HFFc6 (cell line): ENCODE results near the gene RARRES2. TPM values are rescaled to one million over a fixed set of nuclear protein-coding genes. Genes with fewer than 3 reads are reported as not detected.

Experiments used
- DNase-seq: peaks from one replicate; pipeline ENCODE4 v3.0.0-alpha.2; 2018
- H3K27ac Mint-ChIP-seq: 2 replicates; pipeline ENCODE4 v1.8.0; 2020; ENCODE audit warnings: mild to moderate bottlenecking, mixed read lengths
- H3K27me3 Mint-ChIP-seq: 2 replicates; pipeline ENCODE4 v1.8.0; 2021; ENCODE audit warnings: mild to moderate bottlenecking, moderate library complexity, mixed read lengths; ENCODE audit not compliant: insufficient read depth
- H3K36me3 Mint-ChIP-seq: 2 replicates; pipeline ENCODE4 v1.8.0; 2021; ENCODE audit warnings: low read depth, mixed read lengths
- H3K4me1 Mint-ChIP-seq: 2 replicates; pipeline ENCODE4 v1.8.0; 2020; ENCODE audit warnings: low read depth, mixed read lengths
- H3K4me3 Mint-ChIP-seq: 2 replicates; pipeline ENCODE4 v1.8.0; 2020; ENCODE audit warnings: mild to moderate bottlenecking, moderate library complexity, mixed read lengths
- H3K9me3 Mint-ChIP-seq: 2 replicates; pipeline ENCODE4 v1.8.0; 2020; ENCODE audit warnings: mild to moderate bottlenecking, mixed read lengths
- total RNA-seq, 6 experiments: library from RNA; stranded (reverse); fragmentation: NEBNext Ultra II Directional; extraction: Animal tissue kit (Norgen Biotek cat#: 25700); gene quantifications; 2 replicates in 1 of 6; 3 replicates in 5 of 6; pipeline ENCODE4 v1.2.3, GENCODE V29; 2021
- TF ChIP-seq, protein P1 (sequence below): fragments of 200-600 bp; sonication (generic); IDR thresholded peaks from 2 replicates; pipeline ENCODE4 v1.5.0; 2021; ENCODE audit warnings: antibody characterized with exemption, mild to moderate bottlenecking

Gene RARRES2
- total RNA-seq, 6 experiments from 2014 or later: 0.28 to 0.39 TPM; not detected in 4

DNA sequence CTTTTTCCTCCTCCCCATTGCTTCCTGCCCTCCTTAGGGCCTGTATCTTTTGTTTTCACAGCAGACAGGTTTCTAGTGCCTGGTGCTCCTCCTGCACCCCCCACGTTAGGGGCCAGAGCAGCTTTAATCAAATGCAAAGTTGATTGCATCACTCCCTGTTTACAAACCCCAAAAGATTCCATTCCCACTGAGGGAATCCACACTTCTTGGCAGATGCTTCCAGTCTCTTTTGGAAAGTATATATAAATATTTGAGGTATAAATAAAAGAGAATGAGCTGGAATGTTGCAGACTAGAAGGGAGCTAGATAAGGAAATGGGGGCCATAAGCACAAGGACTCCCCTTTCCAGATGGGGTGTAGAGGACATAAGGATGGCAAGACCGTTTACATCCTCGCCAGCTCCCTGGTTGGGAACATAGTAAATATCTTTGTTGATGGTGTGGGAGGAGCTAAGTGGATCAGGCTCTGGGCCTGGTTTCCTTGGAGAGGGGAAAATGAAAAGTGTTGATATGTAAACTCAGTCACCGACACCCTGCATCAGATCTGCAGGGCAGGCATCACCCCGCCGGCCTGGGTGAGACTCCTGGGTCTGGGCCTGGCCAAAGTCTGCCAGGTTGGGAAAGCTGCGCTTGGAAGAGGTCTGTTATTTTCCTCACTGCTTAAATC, 6.2 kb downstream of the RARRES2 start:
- H3K36me3 Mint-ChIP-seq: no peaks in the 10 kb centered on the region
- H3K9me3 Mint-ChIP-seq: peaks cover 5% of the 10 kb centered on the region; the same call in 1 of the 2 replicates
- peaks cover 16% of the 10 kb centered on the region for H3K27me3 Mint-ChIP-seq
- DNase-seq: peak; percentile 21
- peaks cover 12% of the 10 kb centered on the region; the same call in 1 of the 2 replicates for H3K4me1 Mint-ChIP-seq
- TF ChIP-seq, protein P1, sequence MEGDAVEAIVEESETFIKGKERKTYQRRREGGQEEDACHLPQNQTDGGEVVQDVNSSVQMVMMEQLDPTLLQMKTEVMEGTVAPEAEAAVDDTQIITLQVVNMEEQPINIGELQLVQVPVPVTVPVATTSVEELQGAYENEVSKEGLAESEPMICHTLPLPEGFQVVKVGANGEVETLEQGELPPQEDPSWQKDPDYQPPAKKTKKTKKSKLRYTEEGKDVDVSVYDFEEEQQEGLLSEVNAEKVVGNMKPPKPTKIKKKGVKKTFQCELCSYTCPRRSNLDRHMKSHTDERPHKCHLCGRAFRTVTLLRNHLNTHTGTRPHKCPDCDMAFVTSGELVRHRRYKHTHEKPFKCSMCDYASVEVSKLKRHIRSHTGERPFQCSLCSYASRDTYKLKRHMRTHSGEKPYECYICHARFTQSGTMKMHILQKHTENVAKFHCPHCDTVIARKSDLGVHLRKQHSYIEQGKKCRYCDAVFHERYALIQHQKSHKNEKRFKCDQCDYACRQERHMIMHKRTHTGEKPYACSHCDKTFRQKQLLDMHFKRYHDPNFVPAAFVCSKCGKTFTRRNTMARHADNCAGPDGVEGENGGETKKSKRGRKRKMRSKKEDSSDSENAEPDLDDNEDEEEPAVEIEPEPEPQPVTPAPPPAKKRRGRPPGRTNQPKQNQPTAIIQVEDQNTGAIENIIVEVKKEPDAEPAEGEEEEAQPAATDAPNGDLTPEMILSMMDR: no peak
- no peak overlapping the region for H3K27ac Mint-ChIP-seq
- no peak overlapping the region for H3K4me3 Mint-ChIP-seq

DNA sequence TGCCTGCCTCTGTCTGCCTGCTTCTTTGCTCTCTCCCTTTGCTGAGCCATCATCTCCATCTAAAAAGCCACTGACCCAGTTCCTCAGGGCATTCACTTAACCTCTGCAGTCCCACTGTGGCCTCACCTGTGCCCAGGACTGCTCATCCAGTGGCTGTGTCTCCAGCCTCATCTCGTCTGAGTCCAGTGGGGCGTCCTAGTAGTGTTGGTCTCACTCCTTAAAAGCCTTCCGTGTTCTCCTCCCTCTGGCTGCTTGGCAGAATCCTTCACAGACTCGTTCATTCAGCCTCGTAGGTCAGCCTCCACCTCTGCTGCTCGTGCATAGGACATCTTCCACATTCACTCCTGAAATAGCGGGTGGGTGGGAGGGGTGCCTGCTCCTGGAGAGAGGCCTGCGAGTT, 7.3 kb downstream of the RARRES2 start:
- no peak for DNase-seq
- TF ChIP-seq, protein P1: no peak
- Mint-ChIP-seq H3K4me3 (no peak overlapping the region), H3K27ac (no peak overlapping the region), H3K36me3 (no peaks in the 10 kb centered on the region), H3K9me3 (peaks cover 7% of the 10 kb centered on the region; the same call in 1 of the 2 replicates), H3K27me3 (peaks cover 8% of the 10 kb centered on the region), H3K4me1 (peaks cover 6% of the 10 kb centered on the region; the same call in 1 of the 2 replicates)

DNA sequence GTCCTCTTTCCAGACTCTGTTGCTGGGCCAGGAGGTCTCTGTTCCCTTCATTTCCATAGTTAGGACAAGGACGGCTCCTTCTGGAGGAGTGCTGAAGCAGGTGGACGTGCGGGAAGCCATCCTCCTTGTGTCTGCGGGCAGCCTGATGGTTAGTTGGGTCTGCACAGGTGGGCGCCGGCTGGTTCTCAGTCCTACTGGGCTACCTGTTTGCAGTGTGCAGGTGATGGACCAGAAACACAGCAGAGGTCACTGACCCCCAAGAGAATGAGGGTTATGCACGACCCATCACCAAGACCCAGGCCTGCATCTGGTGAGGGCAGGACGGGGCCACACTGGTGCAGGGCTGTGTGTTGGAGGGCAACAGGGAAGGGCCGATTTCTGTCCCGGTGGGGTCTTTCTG, 7.8 kb downstream of the RARRES2 start:
- Mint-ChIP-seq H3K4me3 (no peak overlapping the region), H3K27me3 (peaks cover 7% of the 10 kb centered on the region), H3K4me1 (peaks cover 6% of the 10 kb centered on the region; the same call in 1 of the 2 replicates), H3K36me3 (no peaks in the 10 kb centered on the region), H3K27ac (no peak overlapping the region), H3K9me3 (peaks cover 10% of the 10 kb centered on the region; the same call in 1 of the 2 replicates)
- DNase-seq: no peak
- TF ChIP-seq, protein P1: no peak

DNA sequence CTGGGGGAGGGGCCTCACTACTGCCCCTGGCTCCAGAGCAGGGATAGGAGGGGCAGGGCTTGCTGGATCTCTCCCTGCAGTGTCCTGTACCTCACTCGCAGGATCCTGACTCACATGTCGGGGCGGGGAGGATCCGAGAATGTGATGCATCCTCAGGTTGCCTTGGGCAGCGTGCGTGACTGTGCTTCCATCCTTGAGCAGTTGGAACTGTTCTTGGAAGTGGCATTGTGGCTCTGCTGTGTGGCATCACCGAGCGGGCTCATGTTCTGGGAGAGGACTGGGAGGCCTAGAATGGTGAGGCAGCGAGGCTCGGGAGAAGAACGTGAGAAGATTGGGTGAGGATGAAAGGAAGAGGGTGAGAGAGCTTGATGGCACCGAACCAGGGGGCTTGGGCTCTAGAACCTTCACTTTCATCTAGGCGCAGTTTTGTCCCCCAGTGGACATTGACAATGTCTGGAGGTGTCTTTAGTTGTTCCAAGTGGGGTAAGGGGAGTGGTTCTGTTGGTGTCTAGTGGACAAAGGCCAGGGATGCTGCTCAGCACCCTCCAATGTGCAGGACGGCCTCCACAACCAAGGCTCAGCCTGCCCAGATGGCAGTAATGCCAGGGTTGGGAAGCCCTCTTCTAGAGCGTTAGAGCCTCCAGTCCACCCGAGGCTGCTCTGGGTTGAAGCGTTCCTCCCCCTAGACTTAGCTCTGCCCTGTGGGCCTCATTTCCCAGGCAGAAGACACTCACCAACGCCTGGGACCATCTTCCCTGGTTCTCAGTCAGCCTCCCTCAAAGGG, 8.4 kb downstream of the RARRES2 start:
- DNase-seq: no peak
- TF ChIP-seq, protein P1: no peak
- H3K9me3 Mint-ChIP-seq: peaks cover 10% of the 10 kb centered on the region; the same call in 1 of the 2 replicates
- H3K36me3 Mint-ChIP-seq: no peaks in the 10 kb centered on the region
- peaks cover 7% of the 10 kb centered on the region for H3K27me3 Mint-ChIP-seq
- no peak overlapping the region for H3K4me3 Mint-ChIP-seq
- no peak overlapping the region for H3K27ac Mint-ChIP-seq
- peaks cover 6% of the 10 kb centered on the region; the same call in 1 of the 2 replicates for H3K4me1 Mint-ChIP-seq

DNA sequence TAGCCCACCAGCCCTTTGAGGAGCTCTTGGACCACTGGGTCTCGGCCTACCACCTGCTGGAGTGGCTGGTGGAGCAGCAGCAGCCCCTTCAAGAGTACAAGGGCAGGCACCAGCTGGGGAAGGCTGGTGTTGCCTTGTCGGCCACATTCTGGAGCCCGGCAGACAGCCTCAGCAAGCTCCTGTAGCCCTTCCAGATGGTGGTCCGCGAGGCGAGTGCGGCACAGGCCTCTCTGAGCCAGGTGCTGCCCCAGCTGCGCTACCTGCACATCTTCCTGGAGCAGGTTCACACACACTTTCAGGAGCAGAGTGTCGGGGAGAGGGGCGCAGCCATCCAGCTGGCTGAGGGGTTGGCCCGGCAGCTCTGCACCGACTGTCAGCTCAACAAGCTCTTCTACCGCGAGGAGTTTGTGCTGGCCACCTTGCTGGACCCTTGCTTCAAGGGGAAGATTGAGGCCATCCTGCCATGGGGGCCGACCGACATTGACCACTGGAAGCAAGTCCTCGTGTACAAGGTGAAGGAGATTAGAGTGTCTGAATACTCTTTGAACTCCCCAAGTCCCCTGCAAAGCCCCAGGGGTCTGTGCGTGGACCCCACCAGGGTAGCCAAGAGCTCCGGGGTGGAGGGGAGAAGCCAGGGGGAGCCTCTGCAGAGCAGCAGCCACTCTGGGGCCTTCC, 11.1 kb downstream of the RARRES2 start:
- H3K4me1 Mint-ChIP-seq: peaks cover 6% of the 10 kb centered on the region; the same call in 1 of the 2 replicates
- H3K27ac Mint-ChIP-seq: no peak overlapping the region
- TF ChIP-seq, protein P1: no peak
- no peak for DNase-seq
- H3K4me3 Mint-ChIP-seq: no peak overlapping the region
- H3K9me3 Mint-ChIP-seq: peaks cover 10% of the 10 kb centered on the region; the same call in 1 of the 2 replicates
- peaks cover 7% of the 10 kb centered on the region for H3K27me3 Mint-ChIP-seq
- H3K36me3 Mint-ChIP-seq: no peaks in the 10 kb centered on the region
